Panc1 (cell line): ENCODE results near the gene LACTB. TPM values are rescaled to one million over a fixed set of nuclear protein-coding genes. Genes with fewer than 3 reads are reported as not detected.
"Not testable (repeated sequence)": the region's sequence is repeated elsewhere in the genome, so short reads cannot be mapped to it uniquely, and the experiment has no call there.

Experiments used
- ATAC-seq: fragments of 200-7000 bp; cut with Tn5 transposase; 2 replicates; pipeline ENCODE4 v1.9.1; 2020; ENCODE audit warnings: mild to moderate bottlenecking, moderate library complexity
- BruUV-seq: library from RNA; stranded (reverse); fragments of 400-500 nt; replicated peaks from 2 replicates; lab custom pipeline; 2021; lab: Mats Ljungman, UMichigan
- CTCF ChIA-PET: fragments of 300-600 bp; sonication (Branson Sonifier 250); formaldehyde crosslinking; loops from one replicate; lab custom pipeline; 2022; ENCODE audit warnings: antibody characterized with exemption; lab: Charles Lee
- POLR2A ChIA-PET: fragments of 300-600 bp; sonication (Branson Sonifier 250); formaldehyde crosslinking; loops from one replicate; lab custom pipeline; 2022; ENCODE audit warnings: antibody characterized with exemption; lab: Charles Lee
- DNase-seq: peaks from one replicate; pipeline ENCODE4 v3.0.0-alpha.2; 2010; ENCODE audit warnings: low read depth, low spot score
- H3K27ac ChIP-seq: 2 replicates; pipeline ENCODE4 v1.5.1; 2011; ENCODE audit warnings: mild to moderate bottlenecking, low read length, inconsistent platforms
- H3K27me3 ChIP-seq: fragments of 200-500 bp; sonication (Bioruptor generic); 2 replicates; pipeline ENCODE4 v1.6.0; 2014; ENCODE audit warnings: low read length, inconsistent platforms; ENCODE audit not compliant: control insufficient read depth, insufficient read depth
- H3K36me3 ChIP-seq: fragments of 200-500 bp; sonication (Bioruptor generic); 2 replicates; pipeline ENCODE4 v1.5.1; 2014; ENCODE audit warnings: inconsistent platforms, mild to moderate bottlenecking, low read length, moderate library complexity; ENCODE audit not compliant: control insufficient read depth, insufficient read depth
- H3K4me1 ChIP-seq: 2 replicates; pipeline ENCODE4 v1.5.1; 2011; ENCODE audit warnings: inconsistent platforms, mild to moderate bottlenecking, low read length, moderate library complexity; ENCODE audit not compliant: control insufficient read depth, insufficient read depth
- H3K4me3 ChIP-seq, 2 experiments: 2 replicates each; pipeline ENCODE4 v1.5.1; 2011 to 2012; ENCODE audit warnings: low read depth in 2 of 2, low read length in 2 of 2, mild to moderate bottlenecking in 2 of 2, inconsistent platforms in 1 of 2, moderate library complexity in 1 of 2
- H3K9me3 ChIP-seq: fragments of 200-500 bp; sonication (Bioruptor generic); 2 replicates; pipeline ENCODE4 v1.5.1; 2014; ENCODE audit warnings: low read depth, mild to moderate bottlenecking, inconsistent platforms, low read length, moderate library complexity; ENCODE audit not compliant: control insufficient read depth, insufficient read depth
- CTCF ChIP-seq: fragments of 450-650 bp; IDR thresholded peaks from 2 replicates; pipeline ENCODE4 v1.5.1; 2017; ENCODE audit warnings: mild to moderate bottlenecking
- POLR2AphosphoS5 ChIP-seq: IDR thresholded peaks from 2 replicates; pipeline ENCODE4 v1.6.1; 2012; ENCODE audit warnings: mild to moderate bottlenecking, low read depth, low read length, moderate library complexity
- REST ChIP-seq, 2 experiments: IDR thresholded peaks; 2 replicates each; pipeline ENCODE4 v1.6.1; 2011 to 2012; ENCODE audit warnings: low read depth in 2 of 2, control low read depth in 1 of 2, low read length in 1 of 2, mild to moderate bottlenecking in 1 of 2, moderate library complexity in 1 of 2; ENCODE audit not compliant: insufficient read depth in 1 of 2
- SIN3A ChIP-seq: IDR thresholded peaks from 2 replicates; pipeline ENCODE4 v1.6.1; 2012; ENCODE audit warnings: low read depth, mild to moderate bottlenecking, low read length, moderate library complexity, borderline replicate concordance; ENCODE audit not compliant: insufficient read depth
- TCF7L2 ChIP-seq: IDR thresholded peaks from 2 replicates; pipeline ENCODE4 v1.6.1; 2011; ENCODE audit warnings: mild to moderate bottlenecking, low read depth, low read length, inconsistent platforms
- in situ Hi-C: cut with HindIII; loops from 2 replicates; pipeline ENCODE4 v1.10.0; 2016; ENCODE audit warnings: low sequenced_read_pairs, low pct_unique_long_range_greater_than_20kb
- intact Hi-C: fragments of 100-400 bp; cut with micrococcal nuclease; formaldehyde crosslinking; loops from one replicate; pipeline ENCODE4 v1.10.0; 2022; ENCODE audit not compliant: unreplicated experiment
- total RNA-seq: library from RNA; stranded (reverse); gene quantifications from one replicate; pipeline ENCODE4 v1.2.1, GENCODE V29; 2021; ENCODE audit not compliant: unreplicated experiment

LACTB gene
- total RNA-seq, 1 experiment from 2014 or later, result 18.4 TPM

- H3K27me3 ChIP-seq, result no peaks in the 10 kb centered on the region
- DNase-seq, result no peak
- ChIA-PET CTCF (interaction anchor here (0.6 to 1.0 kb wide), 3 partner anchors 47 to 1165 kb away, joined by 3 to 5 read pairs (median 5); no protein-coding TSS in a partner anchor), POLR2A (no interaction called here)
- ATAC-seq, result no peak
- peaks cover 7% of the 10 kb centered on the region; the same call in 1 of the 2 replicates for H3K4me1 ChIP-seq
- no peak overlapping the region for H3K27ac ChIP-seq
- no TSS peak for BruUV-seq
- intact Hi-C loops (no loop called here), in situ Hi-C loops (no loop called here)
- TF ChIP-seq POLR2AphosphoS5 (no peak), SIN3A (no peak), TCF7L2 (no peak), REST (IDR thresholded peaks at IDR 0.05; ENCODE audit: insufficient read depth in 1 of 2, low read depth in 2 of 2, low read length in 1 of 2) (no peak), CTCF (no peak)
- no peak overlapping the region for H3K4me3 ChIP-seq
- no peaks in the 10 kb centered on the region for H3K9me3 ChIP-seq
- H3K36me3 ChIP-seq, result no peaks in the 10 kb centered on the region
These were observed 25.5 kb upstream of the LACTB start for GRCh38 chr15:63096178-63096577.

GRCh38 chr15:63098901-63099300, 22.8 kb upstream of the LACTB start:
- H3K27me3 ChIP-seq, intact Hi-C loops, POLR2A ChIA-PET, in situ Hi-C loops, DNase-seq, CTCF ChIA-PET, H3K9me3 ChIP-seq, H3K4me1 ChIP-seq, H3K36me3 ChIP-seq, ATAC-seq, H3K4me3 ChIP-seq, H3K27ac ChIP-seq, BruUV-seq: not testable (repeated sequence)

GRCh38 chr15:63099581-63099980, 22.1 kb upstream of the LACTB start:
- in situ Hi-C loops, BruUV-seq, DNase-seq, intact Hi-C loops, ATAC-seq, H3K9me3 ChIP-seq, H3K4me3 ChIP-seq, H3K27me3 ChIP-seq, H3K36me3 ChIP-seq, H3K27ac ChIP-seq, H3K4me1 ChIP-seq: not testable (repeated sequence)
- CTCF ChIA-PET, result interaction anchor here (0.7 kb wide), 1 partner anchor 624 kb away, joined by 3 read pairs; no protein-coding TSS in a partner anchor
- POLR2A ChIA-PET, result interaction anchor here (0.7 kb wide), 1 partner anchor 69 kb away, joined by 3 read pairs; no protein-coding TSS in a partner anchor
